ENCODE measurements around the gene TMEM164.

- TF ChIP-seq POLR2A (IDR thresholded peaks at IDR 0.05) (no peak), CTCF (IDR thresholded peaks at IDR 0.05) (no peak)
These were observed 43.5 kb upstream of the TMEM164 start for GRCh38 chrX:109959356-109959871.
